GM12801 (cell line): Measurements from ENCODE around the gene ATXN3L.

Source experiments
- CTCF ChIP-seq: IDR thresholded peaks from one replicate; pipeline ENCODE4 v1.5.1; 2011; ENCODE audit warnings: control low read depth; ENCODE audit not compliant: insufficient read length; ENCODE audit errors: extremely low read depth

ATXN3L gene

GRCh38 chrX:13279279-13280018 lies 40.4 kb downstream of the ATXN3L start:
- no peak for TF ChIP-seq CTCF

- TF ChIP-seq CTCF: no peak
Measured at GRCh38 chrX:13277539-13277938, 42.3 kb downstream of the ATXN3L start.

DNA sequence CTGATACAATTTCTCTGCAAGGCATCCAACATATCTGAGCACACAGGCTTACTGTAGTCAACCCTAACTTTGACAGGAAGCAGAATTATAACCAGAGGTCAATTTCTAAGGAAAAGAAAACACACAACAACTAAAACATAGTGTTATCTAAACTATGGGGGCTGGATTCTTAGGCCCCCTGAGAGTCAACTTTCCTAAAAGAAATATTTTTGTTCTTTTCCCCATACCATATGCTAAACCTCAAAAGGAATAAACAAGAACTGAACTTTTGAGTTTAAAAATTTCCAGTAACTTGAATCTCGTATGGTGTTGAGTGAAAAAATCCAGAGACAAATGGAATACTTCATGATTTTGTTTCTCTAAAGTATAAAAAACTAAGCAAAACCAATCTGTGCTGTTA lies 42.9 kb downstream of the ATXN3L start:
- no peak for TF ChIP-seq CTCF

DNA sequence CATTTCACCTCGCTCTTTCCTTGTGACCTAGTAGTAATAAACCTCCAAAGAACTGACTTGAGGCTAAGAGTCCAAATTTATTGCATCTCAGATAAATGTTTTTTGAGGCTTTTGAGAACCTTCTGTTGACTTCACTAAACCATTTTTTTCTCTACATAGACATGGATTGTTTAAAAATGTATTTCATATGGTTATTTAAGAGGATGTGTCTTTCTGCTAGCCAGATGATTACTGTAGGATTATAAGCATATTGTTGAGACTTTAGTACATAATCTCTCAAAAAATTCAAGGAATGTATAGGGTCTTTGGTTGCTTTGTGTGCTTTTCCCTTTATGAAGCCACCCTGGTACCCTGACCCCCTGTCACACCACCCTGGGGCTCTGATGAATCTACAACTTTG lies 44.8 kb downstream of the ATXN3L start:
- TF ChIP-seq CTCF: no peak

DNA sequence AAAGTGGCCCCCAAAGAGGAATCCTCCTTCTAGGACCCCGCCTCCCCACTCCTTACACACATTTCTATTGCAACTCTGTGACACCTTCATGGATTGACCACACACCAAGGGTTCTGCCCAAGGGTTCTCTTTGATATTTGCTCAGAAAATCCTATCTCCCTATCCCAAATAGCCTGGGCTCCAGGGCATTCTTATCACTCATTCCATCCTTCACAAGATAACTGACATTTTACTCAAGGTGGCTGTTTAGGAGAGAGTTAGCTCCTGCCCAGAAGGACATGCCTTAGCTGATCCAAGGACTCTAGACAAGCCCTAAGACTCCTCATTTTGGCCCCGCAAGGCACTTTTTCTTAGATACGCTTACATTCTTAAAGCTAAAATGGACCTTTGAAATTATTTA lies 47.4 kb downstream of the ATXN3L start:
- no peak for TF ChIP-seq CTCF

DNA sequence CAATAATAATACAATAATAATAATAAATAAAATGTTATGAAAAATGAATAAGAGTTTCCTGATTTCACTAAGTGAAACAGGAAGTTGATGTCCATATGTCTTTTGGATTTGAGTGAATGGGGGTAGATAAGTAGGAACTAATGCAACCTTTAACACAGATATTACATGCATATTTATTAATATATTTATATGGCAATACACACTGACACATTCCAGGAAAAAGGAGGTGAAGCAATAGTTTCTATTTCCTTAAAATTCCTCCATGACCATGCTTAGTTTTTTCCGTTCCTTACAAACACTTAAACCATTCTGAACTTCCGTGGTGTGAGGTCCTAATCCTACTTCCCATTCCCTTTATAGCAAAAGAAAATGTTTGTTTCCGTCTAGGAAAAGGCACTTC lies 48.3 kb downstream of the ATXN3L start:
- no peak for TF ChIP-seq CTCF

GRCh38 chrX:13270360-13270759 lies 49.5 kb downstream of the ATXN3L start:
- TF ChIP-seq CTCF: no peak

GRCh38 chrX:13268874-13269273 lies 51.0 kb downstream of the ATXN3L start:
- no peak for TF ChIP-seq CTCF
